Fibroblast of pulmonary artery (primary cell): Measurements from ENCODE around the gene SNX19.

Experiments used
- DNase-seq: peaks from one replicate; pipeline ENCODE4 v3.0.0-alpha.2; 2010; ENCODE audit warnings: low read depth
- H3K4me3 ChIP-seq: replicated peaks from 2 replicates; pipeline ENCODE4 v1.5.1; 2011; ENCODE audit warnings: low read depth, mild to moderate bottlenecking, control low read depth, low read length, moderate library complexity
- TF ChIP-seq, protein P1 (sequence below): IDR thresholded peaks from 2 replicates; pipeline ENCODE4 v1.5.1; 2011; ENCODE audit warnings: mild to moderate bottlenecking, control low read depth, low read length, inconsistent platforms; ENCODE audit errors: missing control alignments

SNX19 gene

DNA sequence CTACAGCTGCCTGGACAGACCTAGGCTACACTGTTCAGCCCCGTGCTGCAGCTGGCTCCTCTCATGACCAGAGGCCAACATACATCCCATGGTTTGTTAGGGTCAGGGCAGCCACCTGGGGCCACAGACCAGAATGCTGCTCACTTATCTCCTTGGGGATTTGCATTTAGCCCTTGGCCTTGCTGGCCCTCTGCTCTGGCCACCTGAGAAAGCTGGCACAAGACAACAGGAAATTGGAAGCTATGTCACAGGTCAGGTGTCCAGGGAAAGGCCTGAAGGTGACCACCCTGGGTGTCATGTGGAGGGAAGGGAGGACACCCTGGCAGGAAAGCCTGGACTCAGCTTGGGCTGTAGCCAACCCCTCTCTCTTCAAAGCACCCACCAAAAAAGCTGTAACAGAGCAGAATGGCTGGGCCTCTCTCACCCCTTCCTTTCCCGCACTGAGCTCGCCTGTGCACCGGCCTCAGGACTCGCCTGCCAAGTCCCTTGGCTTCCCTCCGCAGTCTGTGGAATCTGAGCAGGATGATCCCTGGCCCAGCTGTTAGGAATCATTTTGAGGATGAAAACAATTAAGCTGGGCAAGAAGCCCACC, 86.3 kb downstream of the SNX19 start:
- TF ChIP-seq, protein P1, sequence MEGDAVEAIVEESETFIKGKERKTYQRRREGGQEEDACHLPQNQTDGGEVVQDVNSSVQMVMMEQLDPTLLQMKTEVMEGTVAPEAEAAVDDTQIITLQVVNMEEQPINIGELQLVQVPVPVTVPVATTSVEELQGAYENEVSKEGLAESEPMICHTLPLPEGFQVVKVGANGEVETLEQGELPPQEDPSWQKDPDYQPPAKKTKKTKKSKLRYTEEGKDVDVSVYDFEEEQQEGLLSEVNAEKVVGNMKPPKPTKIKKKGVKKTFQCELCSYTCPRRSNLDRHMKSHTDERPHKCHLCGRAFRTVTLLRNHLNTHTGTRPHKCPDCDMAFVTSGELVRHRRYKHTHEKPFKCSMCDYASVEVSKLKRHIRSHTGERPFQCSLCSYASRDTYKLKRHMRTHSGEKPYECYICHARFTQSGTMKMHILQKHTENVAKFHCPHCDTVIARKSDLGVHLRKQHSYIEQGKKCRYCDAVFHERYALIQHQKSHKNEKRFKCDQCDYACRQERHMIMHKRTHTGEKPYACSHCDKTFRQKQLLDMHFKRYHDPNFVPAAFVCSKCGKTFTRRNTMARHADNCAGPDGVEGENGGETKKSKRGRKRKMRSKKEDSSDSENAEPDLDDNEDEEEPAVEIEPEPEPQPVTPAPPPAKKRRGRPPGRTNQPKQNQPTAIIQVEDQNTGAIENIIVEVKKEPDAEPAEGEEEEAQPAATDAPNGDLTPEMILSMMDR, result no peak
- DNase-seq, result peak; percentile 36
- no peak overlapping the region for H3K4me3 ChIP-seq

DNA sequence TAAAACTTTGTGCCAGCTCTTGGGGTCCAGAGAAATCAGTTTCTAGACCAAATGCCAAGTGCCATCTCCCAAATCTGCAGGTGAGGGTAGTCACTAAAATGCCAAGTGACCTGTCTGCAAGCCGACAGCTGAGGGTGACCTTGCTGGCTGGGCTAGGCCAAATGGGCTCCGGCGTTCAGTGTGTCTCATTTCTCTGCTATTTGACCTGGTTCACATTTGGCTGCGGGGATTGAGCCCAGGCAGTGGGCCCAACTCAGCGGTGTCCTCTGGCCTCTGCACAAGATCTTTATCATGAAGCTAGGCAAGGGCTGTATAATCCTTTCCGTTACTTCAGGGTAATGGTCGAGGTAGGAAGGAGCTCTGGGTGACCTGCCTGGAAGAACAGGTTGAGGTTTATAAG, 87.5 kb downstream of the SNX19 start:
- DNase-seq, result no peak
- TF ChIP-seq, protein P1, result no peak
- H3K4me3 ChIP-seq, result no peak overlapping the region

DNA sequence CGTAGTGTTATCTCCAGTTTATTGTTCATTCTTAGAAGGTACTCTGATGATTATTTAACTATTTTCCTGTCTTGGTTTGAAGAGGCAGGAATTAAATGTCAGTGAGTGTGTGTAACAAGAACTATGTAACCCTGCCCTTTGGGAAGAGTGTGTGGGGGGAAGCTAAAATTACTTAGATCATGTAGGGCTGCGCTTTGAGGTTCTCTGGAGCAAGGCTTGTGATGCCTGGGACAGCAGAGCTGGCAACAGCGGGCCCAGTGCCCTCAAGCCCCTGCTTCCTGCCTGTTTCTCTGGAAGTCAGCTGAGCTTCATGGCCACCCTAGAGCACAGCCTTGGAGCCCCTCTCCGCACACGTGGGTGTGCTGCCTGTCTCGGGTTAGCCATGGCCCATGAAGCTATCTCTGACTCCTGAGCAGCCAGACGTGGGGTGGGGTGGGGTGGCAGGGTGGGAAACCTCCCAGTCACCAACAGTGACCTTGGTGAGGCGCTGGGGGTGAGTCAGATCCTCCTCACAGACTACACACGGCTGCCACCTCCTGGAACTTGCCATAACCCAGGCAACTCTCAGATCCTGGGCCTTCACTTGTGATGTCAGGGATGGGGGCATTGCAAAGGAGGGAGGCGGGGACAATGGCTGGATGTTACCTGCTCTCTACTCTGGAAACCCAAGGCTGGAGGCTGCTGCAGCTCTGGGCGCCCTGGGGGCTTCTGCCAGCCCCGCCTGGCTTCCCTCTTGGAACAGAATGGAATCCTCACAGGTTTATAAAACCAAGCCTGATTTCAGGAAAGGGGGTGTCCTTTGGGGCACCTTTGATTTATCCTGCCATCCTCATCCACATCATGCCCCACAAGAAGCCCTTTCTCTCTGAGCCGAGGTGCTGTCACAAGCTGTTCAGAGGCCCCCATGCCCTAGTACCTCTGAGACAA, 88.6 kb downstream of the SNX19 start:
- TF ChIP-seq, protein P1, result peak; percentile 79
- peak; percentile 83 for DNase-seq
- H3K4me3 ChIP-seq, result no peak overlapping the region

DNA sequence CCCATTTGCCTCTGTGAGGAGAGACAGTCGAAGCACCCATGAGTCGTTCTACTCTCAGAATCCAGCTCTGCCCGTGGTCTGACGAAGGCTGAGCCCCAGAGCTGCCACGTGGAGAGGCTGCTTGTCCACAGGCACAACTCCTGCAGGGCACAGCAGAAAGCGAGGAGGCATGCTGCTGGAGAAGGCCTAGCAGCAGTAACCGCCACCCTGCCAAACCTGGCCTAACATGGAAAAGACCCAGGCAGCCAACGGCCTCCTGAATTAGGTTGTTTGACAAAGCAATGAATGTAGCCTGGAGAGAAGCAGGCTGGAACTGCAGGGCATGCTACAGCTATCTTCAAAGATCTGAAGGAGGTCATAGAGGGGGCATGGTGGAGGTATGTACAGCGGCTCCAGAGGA, 89.7 kb downstream of the SNX19 start:
- TF ChIP-seq, protein P1, result no peak
- no peak for DNase-seq
- H3K4me3 ChIP-seq, result no peak overlapping the region

DNA sequence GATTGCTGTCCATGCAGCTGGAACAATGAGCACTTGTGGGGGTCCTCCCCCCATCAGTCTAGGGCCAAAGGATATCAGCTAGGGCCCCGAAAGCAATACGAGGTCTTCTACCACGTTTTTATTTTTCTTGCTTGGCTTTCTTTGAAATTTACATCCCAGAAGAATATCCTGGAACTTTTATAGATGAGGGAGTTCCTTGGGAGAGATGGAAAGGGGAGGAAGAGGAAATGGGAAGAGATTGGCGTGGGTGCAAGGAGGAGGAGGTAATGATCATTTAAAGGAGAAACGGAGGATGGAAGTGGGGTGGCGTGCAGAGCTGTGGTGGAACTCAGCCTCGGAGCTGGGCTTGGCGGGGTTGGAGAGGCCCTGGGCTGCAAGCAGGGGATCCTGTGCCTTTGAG, 90.3 kb downstream of the SNX19 start:
- TF ChIP-seq, protein P1, result no peak
- DNase-seq, result no peak

DNA sequence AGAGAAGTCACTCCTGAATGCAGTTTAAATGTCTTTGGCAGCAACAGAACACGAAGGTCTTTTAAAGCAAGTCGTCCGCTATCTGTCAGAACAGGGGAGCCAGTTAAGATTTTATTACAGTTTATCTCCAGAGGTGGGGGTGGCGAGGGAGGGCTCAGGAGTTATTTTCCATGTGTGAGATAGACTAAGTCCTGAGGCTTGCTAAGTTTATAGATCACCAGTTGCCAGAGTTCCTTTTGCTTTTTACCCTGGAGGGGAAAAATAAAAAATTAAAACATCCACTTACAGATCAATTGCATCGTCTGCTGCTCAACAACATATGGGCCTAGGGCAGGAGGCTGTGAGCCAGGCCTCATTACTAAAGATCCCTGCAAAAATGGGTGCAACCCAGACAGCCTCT, 90.7 kb downstream of the SNX19 start:
- no peak for DNase-seq
- TF ChIP-seq, protein P1, result no peak
- H3K4me3 ChIP-seq, result no peak overlapping the region

More for the DNA sequence above, 90.3 kb downstream of the SNX19 start:
- no peak overlapping the region for H3K4me3 ChIP-seq
